ENCODE measurements around the gene CNNM4. TPM values are rescaled to one million over a fixed set of nuclear protein-coding genes. Genes with fewer than 3 reads are reported as not detected.

Gene CNNM4
- total and polyA plus RNA-seq, 12 donors, result 4.3 to 59.7 (median 32.5) TPM

GRCh38 chr2:96821113-96821675 lies 60.5 kb downstream of the CNNM4 start:
- no peak for ATAC-seq
- Histone ChIP-seq H3K36me3 (peaks cover 0 to 44% (median 6%) of the 10 kb centered on the region in 9 donors), H3K9me3 (no peaks in the 10 kb centered on the region), H3K4me3 (no peak overlapping the region), H3K27ac (no peak overlapping the region), H3K27me3 (no peaks in the 10 kb centered on the region), H3K4me1 (peaks cover 21 to 74% (median 66%) of the 10 kb centered on the region in 9 donors)
- DNase-seq, result no peak
- 76 to 78% methylated on average over 11 of the region's 11 CpGs for WGBS, 2 donors
- TF ChIP-seq CTCF (IDR thresholded peaks at IDR 0.05), result no peak
- intact Hi-C loops (cut with DNase I), result no loop called here

- H3K4me3 ChIP-seq, result no peak overlapping the region
- WGBS, 2 donors, result 49% methylated on average over 4 of the region's 4 CpGs
- DNase-seq, result no peak
- H3K36me3 ChIP-seq, result peaks cover 0 to 58% (median 22%) of the 10 kb centered on the region in 9 donors
- no peak for TF ChIP-seq CTCF (IDR thresholded peaks at IDR 0.05)
- no peaks in the 10 kb centered on the region for H3K27me3 ChIP-seq
- peak overlapping the region in 1 of 10 donors; percentile 41 for H3K27ac ChIP-seq
- H3K4me1 ChIP-seq, result peaks cover 15 to 65% (median 59%) of the 10 kb centered on the region in 9 donors
- no peak for ATAC-seq
- intact Hi-C loops (cut with DNase I), result no loop called here
- H3K9me3 ChIP-seq, result no peaks in the 10 kb centered on the region
These were observed 62.1 kb downstream of the CNNM4 start for GRCh38 chr2:96822786-96823185.

- no peak for DNase-seq
- TF ChIP-seq CTCF (IDR thresholded peaks at IDR 0.05), result no peak
- no peak for ATAC-seq
- intact Hi-C loops (cut with DNase I), result no loop called here
- H3K4me1 ChIP-seq, result peaks cover 12 to 61% (median 55%) of the 10 kb centered on the region in 9 donors
- peaks cover 0 to 62% (median 26%) of the 10 kb centered on the region in 9 donors for H3K36me3 ChIP-seq
- no peaks in the 10 kb centered on the region for H3K9me3 ChIP-seq
- WGBS, 2 donors, result 72 to 75% methylated on average over 11 of the region's 11 CpGs
- H3K27ac ChIP-seq, result peak overlapping the region in 1 of 10 donors; percentile 41
- no peak overlapping the region for H3K4me3 ChIP-seq
- no peaks in the 10 kb centered on the region for H3K27me3 ChIP-seq
These were observed 62.5 kb downstream of the CNNM4 start for GRCh38 chr2:96823198-96823597.

- Histone ChIP-seq H3K27ac (no peak overlapping the region), H3K4me1 (peaks cover 3 to 50% (median 44%) of the 10 kb centered on the region in 9 donors), H3K27me3 (no peaks in the 10 kb centered on the region), H3K36me3 (peaks cover 0 to 72% (median 37%) of the 10 kb centered on the region in 9 donors), H3K4me3 (no peak overlapping the region), H3K9me3 (no peaks in the 10 kb centered on the region)
- intact Hi-C loops (cut with DNase I), result no loop called here
- 48 to 68% methylated on average over 6 of the region's 6 CpGs for WGBS, 2 donors
- ATAC-seq (no peak), DNase-seq (no peak)
- no peak for TF ChIP-seq CTCF (IDR thresholded peaks at IDR 0.05)
These were observed 63.6 kb downstream of the CNNM4 start for GRCh38 chr2:96824079-96824870.

Measured in heart right ventricle (tissue), 16 donors.